GM18507 (cell line): ENCODE data around the gene GRB2.
"Not testable (repeated sequence)": the region's sequence is repeated elsewhere in the genome, so short reads cannot be mapped to it uniquely, and the experiment has no call there.

Experiments used
- DNase-seq: peaks from one replicate; pipeline ENCODE4 v3.0.0; 2011; ENCODE audit warnings: low read depth; ENCODE audit not compliant: insufficient read length; ENCODE audit errors: extremely low spot score
- FAIRE-seq: peaks from 2 replicates; lab custom pipeline; 2011; peaks lifted over from hg19 to GRCh38; lab: Jason Lieb, UNC

Gene GRB2

DNA sequence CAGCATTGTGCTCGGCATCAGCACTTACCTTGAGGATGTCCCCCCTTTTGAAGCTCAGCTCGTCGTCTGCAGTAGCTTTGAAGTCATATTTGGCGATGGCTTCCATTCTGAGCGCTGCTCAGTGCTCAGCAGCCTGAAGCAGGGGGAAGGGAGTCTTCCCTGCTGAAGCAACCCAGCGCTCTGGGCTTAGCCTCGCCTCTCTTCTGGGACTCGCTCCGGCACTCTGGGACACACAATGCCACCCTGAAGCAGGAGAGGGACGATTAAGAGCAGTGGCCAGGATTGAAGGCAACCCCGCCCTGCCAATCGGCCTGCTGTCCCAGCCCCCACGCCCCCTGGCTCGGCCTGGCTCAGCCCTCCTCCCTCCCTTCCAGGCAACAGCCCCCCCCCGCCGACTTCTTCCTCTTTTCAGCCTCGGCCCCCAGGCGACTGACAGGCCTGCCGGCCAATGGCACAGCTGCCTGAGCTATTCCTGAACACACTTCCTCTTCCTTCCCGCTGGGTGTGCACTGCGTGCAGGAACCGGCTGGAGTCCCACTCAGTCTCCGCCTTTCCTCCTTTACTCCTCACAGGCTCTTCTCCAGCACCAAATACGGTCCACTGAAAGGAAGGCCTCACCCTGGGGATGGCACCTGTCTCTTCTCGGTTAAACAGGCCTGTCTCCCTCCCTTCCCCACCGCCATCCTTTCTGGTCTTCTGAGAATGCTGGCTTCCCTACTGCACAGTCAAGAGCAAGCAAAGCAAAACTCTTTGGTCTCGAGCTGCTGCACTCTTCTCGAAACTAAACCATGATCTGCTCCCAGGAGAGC is 11.8 kb downstream of the GRB2 start:
- DNase-seq (peak; percentile 87), FAIRE-seq (peak; percentile 86)

DNA sequence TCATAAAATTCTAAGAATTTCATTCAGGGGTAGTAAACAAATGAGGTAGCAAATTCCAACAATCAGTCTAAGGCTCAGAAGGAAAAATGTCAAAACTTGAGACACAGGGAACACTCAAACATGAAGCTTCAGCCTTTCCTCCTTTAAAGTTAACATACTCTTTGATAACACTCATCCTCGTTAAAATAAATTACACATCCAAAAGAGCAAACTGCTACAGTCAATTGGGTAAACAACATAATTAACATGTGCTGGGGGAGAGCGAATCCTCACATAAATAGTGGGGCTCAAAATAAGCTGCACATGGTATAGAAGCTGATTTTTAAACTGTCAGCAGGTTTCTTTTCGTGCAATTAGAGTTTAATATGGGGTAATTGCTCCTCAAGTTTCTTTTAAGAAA is 12.9 kb downstream of the GRB2 start:
- DNase-seq (no peak), FAIRE-seq (no peak)

DNA sequence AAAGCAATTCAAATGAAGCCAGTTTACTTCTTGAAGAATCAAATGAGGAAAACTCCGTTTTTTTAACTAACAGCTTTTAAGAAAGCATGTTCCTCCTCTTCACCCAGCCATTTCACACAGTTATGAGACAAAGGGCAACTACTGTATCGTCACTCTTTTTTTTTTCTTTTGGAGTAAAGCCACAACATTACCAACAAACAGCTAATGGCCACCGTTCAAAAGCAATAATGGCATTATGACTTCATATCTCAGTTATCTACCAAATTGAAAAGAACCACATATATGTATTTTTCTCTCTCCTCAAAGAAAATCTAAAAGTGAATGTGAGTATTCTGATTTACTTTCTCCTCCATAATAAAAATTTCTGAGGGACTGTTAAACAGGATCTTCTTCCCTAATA is 14.5 kb downstream of the GRB2 start:
- DNase-seq (no peak), FAIRE-seq (no peak)

GRCh38 chr17:75388476-75389030 is 16.9 kb downstream of the GRB2 start:
- DNase-seq (no peak), FAIRE-seq (no peak)

DNA sequence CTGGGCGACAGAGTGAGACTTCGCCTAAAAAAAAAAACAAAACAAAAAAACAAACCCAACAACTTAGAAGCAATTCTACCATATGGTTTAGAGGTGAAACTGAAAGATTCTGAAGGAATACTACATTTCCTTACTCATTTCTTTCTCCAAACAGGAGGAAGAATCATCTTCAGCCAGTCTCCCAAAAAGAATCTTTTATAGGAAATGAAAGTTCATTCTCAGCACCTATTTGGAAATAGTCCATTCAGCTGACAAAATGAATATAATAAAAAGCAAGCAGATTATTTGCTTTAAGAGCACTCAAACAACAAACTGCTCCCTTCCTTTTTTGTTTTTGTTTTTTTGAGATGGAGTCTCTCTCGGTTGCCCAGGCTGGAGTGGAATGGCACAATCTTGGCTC is 17.7 kb downstream of the GRB2 start:
- no peak for DNase-seq
- FAIRE-seq: no peak

GRCh38 chr17:75386430-75386829 is 19.0 kb downstream of the GRB2 start:
- FAIRE-seq (no peak), DNase-seq (no peak)

DNA sequence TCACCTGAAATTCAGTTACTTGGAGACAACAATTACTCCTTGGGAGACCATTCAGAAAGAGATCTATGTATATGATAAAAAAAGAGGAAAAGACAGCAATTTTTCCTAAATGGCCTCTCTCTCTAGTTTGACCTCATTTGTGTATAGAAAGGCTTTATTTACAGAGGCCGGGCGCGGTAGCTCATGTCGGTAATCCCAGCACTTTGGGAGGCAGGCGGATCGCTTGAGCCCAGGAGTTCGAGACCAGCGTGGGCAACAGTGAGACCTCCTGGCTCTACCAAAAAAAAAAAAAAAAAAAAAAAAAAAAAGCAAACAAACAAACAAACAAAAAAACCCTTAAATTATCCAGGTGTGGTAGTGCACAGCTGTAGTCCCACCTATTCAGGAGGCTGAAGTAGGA is 20.7 kb downstream of the GRB2 start:
- no peak for FAIRE-seq
- DNase-seq: no peak

DNA sequence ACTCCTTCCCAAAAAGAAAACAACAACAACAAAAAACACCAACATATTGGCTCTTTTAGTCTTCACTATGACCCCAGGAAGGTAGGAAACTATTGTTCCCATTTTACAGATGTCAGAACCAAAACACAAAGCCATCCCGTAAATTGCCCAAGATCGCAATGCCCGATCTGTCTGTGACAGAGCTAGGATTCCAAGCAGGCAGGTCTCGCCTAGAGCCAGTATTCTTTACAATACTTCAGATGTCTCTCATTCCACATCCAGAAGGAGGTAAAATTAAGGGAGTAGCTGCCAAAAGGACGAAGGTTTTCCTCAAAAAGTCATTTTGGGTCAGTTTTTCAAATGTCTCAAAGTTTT is 21.7 kb downstream of the GRB2 start:
- FAIRE-seq (no peak), DNase-seq (no peak)

GRCh38 chr17:75380750-75381149 is 24.7 kb downstream of the GRB2 start:
- DNase-seq (no peak), FAIRE-seq (no peak)

GRCh38 chr17:75380315-75380714 is 25.2 kb downstream of the GRB2 start:
- no peak for FAIRE-seq
- DNase-seq: no peak

DNA sequence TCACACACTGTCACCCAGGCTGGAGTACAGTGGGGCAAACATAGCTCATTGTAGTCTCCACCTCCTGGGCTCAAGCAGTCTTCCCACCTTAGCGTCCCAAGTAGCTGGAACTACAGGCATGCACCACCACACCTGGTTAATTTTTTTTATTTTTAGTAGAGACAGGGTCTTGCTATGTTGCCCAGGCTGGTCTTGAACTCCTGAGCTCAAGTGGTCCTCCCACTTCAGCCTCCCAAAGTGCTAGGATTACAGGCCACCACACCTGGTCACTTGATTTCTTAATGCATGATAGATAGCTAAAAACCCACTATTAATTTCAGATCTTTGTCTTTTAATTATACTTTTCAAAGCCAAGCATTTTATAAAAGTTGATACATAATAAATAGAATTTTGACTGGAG is 26.1 kb downstream of the GRB2 start:
- FAIRE-seq, DNase-seq: not testable (repeated sequence)

DNA sequence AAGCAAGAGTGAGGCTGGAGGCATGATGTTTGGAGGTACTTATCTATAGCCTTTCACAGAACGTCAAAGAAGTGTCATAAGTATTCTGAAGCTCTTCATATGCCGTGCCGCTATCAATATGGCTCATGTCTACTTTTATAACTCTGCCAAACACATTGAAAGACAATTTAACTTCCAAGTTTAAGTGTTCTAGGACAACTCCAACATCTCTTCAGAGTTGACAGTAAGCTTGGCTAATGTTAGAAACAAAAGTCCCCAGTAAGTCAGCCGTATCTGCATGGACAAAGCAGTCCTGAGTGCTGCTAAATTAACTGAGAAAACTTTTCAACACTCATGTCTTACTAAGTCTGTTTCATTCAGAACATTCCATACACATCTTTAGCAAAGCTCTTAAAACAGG is 32.2 kb downstream of the GRB2 start:
- FAIRE-seq (no peak), DNase-seq (no peak)

- no peak for FAIRE-seq
- no peak for DNase-seq
Observed at GRCh38 chr17:75371981-75372380, 33.5 kb downstream of the GRB2 start.

DNA sequence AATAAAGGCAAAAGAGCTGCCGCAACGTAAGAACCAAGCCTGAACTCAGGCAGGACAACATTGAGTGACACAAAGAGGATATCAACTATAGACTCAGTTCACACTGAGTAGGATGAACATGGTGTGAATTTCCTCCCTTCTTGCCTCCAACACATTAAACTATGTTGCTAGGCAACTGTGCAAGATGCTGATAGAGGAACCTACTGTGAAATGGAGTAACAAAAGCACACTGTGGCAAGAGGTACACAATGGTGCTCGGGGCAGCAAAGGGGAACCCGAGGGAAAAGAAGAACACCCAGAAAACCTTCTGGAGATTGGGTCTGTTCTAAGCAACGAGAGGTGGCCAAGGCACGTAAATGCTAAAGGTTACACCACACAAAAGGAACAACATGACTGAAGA is 34.1 kb downstream of the GRB2 start:
- DNase-seq: no peak
- FAIRE-seq: peak; percentile 12

DNA sequence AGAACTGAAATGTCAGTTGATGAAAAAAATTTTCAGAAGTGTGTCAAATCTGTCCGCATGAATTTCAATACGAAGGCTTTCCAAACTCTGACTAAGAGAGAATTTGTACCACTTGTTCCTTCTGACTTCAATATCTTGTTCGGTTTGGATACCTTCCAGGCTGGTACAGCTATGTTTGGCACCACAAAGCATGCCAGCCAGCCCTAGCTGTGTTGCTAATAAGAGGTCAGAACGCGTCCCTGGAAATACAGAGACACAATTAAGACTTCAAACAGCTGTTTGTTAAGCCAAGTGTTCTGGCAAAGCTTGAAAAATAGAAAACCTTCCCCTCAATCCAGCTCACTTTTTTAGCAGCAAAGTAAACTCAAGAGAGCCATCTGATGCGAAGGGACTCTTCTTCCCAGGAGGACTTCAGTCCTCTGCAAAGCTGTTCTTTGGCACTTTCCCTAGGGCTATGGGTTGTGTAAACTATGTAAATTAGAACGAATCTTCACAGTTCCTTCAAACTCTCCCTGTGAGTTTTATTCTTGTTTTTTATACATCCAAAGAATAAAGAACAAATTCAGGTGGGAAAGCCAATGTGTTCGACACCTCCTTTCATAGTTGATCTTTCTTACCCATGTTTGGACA is 35.1 kb downstream of the GRB2 start:
- no peak for DNase-seq
- no peak for FAIRE-seq

GRCh38 chr17:75367838-75368789 is 37.4 kb downstream of the GRB2 start:
- DNase-seq, FAIRE-seq: not testable (repeated sequence)

DNA sequence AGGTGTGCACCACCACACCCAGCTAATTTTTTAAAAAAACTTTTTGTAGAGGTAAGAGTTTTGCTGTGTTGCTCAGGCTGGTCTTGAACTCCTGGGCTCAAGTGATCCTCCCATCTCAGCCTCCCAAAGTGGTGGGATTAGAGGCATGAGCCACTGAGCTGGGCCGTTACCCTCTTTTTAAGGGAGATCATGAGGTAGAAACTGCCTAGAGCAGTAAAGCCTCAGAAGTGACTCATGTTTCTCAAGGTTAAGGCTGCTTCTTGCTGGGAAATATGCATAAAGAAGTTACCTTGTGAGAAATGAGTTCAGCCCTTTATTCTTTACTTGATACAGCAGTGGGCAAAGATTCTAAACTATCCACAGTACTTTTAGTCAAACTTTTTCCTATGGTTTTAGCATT is 38.2 kb downstream of the GRB2 start:
- no peak for DNase-seq
- no peak for FAIRE-seq

DNA sequence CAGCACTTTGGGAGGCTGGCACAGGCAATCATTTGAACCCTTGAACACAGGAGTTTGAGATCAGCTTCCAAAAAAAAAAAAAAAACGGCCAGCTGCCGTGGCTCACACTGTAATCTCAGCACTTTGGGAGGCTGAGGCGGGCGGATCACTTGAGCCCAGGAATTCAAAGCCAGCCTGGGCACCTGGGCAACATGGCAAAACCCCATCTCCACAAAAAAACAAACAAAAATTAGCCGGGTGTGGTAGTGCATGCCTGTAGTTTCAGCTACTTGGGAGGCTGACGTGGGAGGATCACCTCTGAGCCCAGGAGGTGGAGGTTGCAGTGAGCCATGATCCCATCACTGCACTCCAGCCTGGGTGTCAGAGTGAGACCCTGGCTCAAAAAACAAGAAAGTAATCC is 39.0 kb downstream of the GRB2 start:
- DNase-seq (no peak), FAIRE-seq (no peak)

- DNase-seq (no peak), FAIRE-seq (no peak)
Observed at GRCh38 chr17:75365931-75366275, 39.6 kb downstream of the GRB2 start.
